GM21825 (cell line): ENCODE data around the gene COPB1.

Experiments used
- ATAC-seq: cut with Tn5 transposase; IDR thresholded peaks from one replicate; pipeline ENCODE4 v1.9.1; 2021; ENCODE audit warnings: mild to moderate bottlenecking, moderate library complexity; ENCODE audit not compliant: unreplicated experiment

The COPB1 gene

GRCh38 chr11:14506532-14506931 is 6.9 kb upstream of the COPB1 start:
- ATAC-seq = no peak

DNA sequence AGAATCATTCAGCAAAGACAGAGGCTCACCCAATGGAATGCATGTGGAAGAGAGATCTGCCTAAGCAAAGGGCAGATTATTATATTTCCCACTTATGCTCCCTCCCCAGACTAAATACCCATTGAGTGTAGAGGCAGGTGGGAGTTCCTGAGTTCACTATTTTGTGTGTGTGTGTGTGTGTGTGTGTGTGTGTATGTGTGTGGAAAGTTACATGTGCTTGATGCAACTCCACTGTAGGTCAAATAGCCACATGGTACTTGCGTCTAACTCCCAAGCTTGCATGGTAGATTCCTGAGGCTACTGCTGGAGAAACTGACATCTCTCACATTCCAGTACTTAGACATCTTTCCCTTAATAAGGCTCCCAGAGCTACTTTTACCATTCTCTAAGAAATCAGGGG is 3.4 kb upstream of the COPB1 start:
- no peak for ATAC-seq

- no peak for ATAC-seq
Observed at GRCh38 chr11:14502039-14502438, 2.4 kb upstream of the COPB1 start.

DNA sequence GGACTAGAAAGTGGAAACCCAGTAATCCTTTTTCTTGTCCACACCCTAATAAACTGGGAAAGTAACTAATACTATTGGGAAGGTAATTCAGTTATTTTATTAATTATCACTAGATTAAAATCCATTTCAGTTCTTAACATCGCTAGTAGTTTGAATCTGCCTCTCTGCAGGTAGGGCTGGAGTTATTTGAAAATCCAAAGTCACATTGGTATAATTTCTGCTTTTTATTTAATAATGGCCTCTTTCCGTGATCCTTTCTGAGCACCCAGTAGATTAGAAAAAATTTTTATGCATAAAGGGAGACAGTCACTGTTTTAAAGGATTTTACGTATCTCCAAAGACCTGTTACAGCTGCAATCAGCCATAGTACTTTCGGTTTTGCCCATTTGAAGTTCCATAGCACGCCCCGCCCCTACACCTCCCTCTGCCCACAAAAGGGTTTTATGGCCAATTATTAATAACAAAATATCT is 605 bp upstream of the COPB1 start:
- ATAC-seq = peak; percentile 56

- peak; percentile 19 for ATAC-seq
Observed at GRCh38 chr11:14499178-14499559, 442 bp downstream of the COPB1 start.

DNA sequence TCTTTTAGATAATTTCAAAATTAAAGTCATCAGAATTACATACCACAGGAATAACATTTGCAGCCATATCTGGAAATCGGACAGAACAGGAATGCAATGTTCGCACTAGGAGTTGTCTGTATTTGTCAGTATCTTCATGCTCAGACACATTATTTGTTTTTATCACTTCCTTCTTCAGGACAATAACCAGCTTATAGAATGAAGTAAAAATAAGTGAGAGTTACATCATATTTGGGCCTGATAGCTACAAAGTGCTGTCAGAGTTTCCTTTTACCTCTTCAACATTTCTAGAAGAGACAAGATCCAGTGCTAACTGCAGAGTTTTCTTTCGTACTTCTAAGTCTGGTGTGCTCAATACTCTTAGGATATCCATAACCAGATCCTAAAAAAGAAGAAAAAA is 18.9 kb downstream of the COPB1 start:
- no peak for ATAC-seq

DNA sequence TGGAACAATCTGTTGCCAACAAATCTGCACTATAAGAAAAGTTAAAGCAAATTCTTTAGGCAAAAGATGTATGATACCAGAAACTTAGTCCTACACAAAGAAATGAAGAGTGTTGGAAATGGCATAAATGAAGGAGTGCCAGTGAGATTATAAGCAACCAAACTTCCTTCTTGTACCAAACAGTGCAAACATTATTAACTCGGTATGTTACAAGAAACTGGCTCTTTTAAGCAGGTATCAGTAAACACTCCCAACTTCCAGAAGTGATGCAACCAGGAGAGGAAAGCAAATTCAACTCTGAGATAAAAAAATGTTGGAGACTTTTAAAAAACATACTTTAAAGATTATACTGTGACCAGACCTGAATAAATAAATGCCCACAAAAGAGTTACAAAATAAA is 28.5 kb downstream of the COPB1 start:
- ATAC-seq = no peak

DNA sequence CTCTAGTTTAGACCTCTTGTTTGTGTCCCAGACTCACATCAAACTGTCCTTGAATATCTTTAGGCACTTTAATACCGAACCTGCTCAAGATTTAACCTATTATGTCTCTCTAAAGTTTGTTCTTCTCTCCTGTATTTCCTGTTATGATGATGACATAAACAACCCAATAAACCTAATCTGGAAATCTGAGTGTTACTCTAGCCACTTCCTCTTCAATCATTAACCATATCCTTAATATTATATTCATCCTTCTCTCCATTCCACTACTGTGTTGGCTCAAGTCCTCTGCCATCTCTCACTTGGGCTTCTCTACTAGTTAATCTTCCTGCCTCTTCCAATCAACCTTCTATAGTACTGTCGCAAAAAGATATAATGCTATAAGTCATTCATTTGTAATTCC is 36.0 kb downstream of the COPB1 start:
- no peak for ATAC-seq

GRCh38 chr11:14460147-14460546 is 39.5 kb downstream of the COPB1 start:
- no peak for ATAC-seq

- no peak for ATAC-seq
Observed at GRCh38 chr11:14458377-14458776, 41.2 kb downstream of the COPB1 start.

- no peak for ATAC-seq
Observed at GRCh38 chr11:14455648-14456430, 43.8 kb downstream of the COPB1 start.

- ATAC-seq = no peak
Observed at GRCh38 chr11:14454861-14455632, 44.6 kb downstream of the COPB1 start.

- peak; percentile 55 for ATAC-seq
Observed at GRCh38 chr11:14451825-14452224, 47.8 kb downstream of the COPB1 start.

- ATAC-seq = no peak
Observed at GRCh38 chr11:14449302-14449714, 50.3 kb downstream of the COPB1 start.

DNA sequence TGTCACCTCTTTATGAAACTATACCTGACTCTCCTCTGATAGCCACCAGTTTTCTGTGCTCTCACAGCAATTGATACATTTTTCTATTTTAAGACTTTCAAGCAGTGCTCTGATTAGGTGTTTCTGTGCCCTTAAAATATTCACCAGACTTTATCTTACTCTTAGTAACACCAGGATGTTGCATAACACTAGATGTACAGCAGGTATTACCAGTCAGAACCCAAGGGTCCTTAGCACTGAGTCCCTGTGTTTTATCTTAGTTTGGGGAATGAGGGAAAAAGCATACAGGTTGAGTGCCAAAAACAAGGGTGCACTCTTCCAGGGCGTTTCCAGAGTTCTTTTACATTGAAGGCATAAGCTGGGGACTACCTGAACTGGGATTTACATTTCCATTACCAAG is 51.4 kb downstream of the COPB1 start:
- ATAC-seq = no peak

- no peak for ATAC-seq
Observed at GRCh38 chr11:14446701-14447169, 52.9 kb downstream of the COPB1 start.

GRCh38 chr11:14445542-14446530 is 53.8 kb downstream of the COPB1 start:
- ATAC-seq = no peak

DNA sequence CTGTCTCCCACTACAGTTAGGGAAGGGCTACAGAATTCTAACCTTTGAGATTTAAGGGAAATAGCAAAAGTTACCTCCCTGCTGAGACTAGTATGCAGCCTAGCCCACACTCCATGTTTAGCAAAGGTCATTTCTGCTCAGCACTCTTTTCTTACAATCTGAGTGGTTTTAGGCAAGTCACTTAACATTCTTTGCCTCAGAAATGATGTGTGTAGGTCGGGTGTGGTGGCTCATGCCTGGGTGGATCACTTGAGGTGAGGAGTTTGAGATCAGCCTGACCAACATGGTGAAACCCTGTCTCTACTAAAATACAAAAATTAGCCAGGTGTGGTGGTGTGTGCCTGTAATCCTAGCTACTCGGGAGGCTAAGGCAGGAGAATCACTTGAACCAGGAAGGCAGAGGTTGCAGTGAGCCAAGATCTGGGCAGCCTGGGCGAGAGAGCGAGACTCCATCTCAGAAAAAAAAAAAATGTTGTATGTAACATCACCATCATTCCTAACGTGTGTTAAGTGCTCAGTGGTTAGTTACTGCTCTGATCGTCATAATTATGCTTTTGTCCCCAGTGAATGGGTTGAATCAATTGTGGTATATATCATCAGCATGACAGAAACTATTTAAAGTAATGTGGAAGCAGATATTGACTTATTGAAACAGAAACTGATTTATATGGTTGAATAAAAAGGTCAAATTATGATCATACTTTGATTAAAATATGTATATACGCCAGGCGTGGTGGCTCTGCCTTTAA is 55.0 kb downstream of the COPB1 start:
- ATAC-seq = no peak

- no peak for ATAC-seq
Observed at GRCh38 chr11:14443638-14444037, 56.0 kb downstream of the COPB1 start.
